HEK293 (cell line): ENCODE results near the gene NDUFC2.

Experiments
- CTCF ChIA-PET: fragments of 350-600 bp; formaldehyde crosslinking; extraction: SDS; loops from one replicate; lab custom pipeline; 2021; ENCODE audit warnings: antibody characterized with exemption; lab: Yijun Ruan, JAX
- POLR2A ChIA-PET: fragments of 300-600 bp; formaldehyde crosslinking; extraction: SDS; loops from one replicate; lab custom pipeline; 2020; ENCODE audit warnings: antibody characterized with exemption, inconsistent platforms; lab: Yijun Ruan, JAX
- H3K27ac ChIP-seq: fragments of 200-500 bp; sonication (Bioruptor generic); 2 replicates; pipeline ENCODE4 v1.5.1; 2014; ENCODE audit warnings: low read depth, low read length, control low read depth, inconsistent platforms; ENCODE audit errors: extremely low read depth
- H3K36me3 ChIP-seq, 2 experiments: fragments of 200-500 bp in 1 of 2; sonication (Bioruptor generic) in 1 of 2; 1 replicate in 1 of 2; 2 replicates in 1 of 2; pipeline ENCODE4 v1.5.1; 2014 to 2017; ENCODE audit warnings: inconsistent platforms in 2 of 2, low read length in 2 of 2; ENCODE audit not compliant: control insufficient read depth in 2 of 2, insufficient read depth in 1 of 2
- H3K4me1 ChIP-seq: fragments of 200-500 bp; sonication (Bioruptor generic); 2 replicates; pipeline ENCODE4 v1.5.1; 2014; ENCODE audit warnings: mild to moderate bottlenecking, low read length, inconsistent platforms; ENCODE audit not compliant: control insufficient read depth, insufficient read depth
- H3K4me3 ChIP-seq: 2 replicates; pipeline ENCODE4 v1.5.1; 2011; ENCODE audit warnings: low read depth, mild to moderate bottlenecking, control low read depth, low read length, moderate library complexity
- H3K9me3 ChIP-seq: fragments of 200-500 bp; sonication (Bioruptor generic); 2 replicates; pipeline ENCODE4 v1.5.1; 2014; ENCODE audit warnings: low read depth, low read length, inconsistent platforms; ENCODE audit not compliant: control insufficient read depth, insufficient read depth
- GLI4 ChIP-seq: fragments of 450-650 bp; formaldehyde crosslinking; IDR thresholded peaks from 2 replicates; pipeline ENCODE4 v1.5.1; 2016; ENCODE audit warnings: missing biosample characterization, missing genetic modification characterization
- RBAK ChIP-seq: fragments of 450-650 bp; formaldehyde crosslinking; IDR thresholded peaks from 2 replicates; pipeline ENCODE4 v1.5.1; 2016; ENCODE audit warnings: missing biosample characterization, missing genetic modification characterization
- SP3 ChIP-seq: fragments of 450-650 bp; formaldehyde crosslinking; IDR thresholded peaks from 2 replicates; pipeline ENCODE4 v1.5.1; 2016; ENCODE audit warnings: missing biosample characterization, missing genetic modification characterization
- SP7 ChIP-seq: fragments of 450-650 bp; formaldehyde crosslinking; IDR thresholded peaks from 2 replicates; pipeline ENCODE4 v1.5.1; 2016; ENCODE audit warnings: missing biosample characterization, missing genetic modification characterization
- ZBTB17 ChIP-seq: fragments of 450-650 bp; formaldehyde crosslinking; IDR thresholded peaks from 2 replicates; pipeline ENCODE4 v1.5.1; 2016; ENCODE audit warnings: missing biosample characterization, missing genetic modification characterization
- ZNF19 ChIP-seq: fragments of 450-650 bp; formaldehyde crosslinking; IDR thresholded peaks from 2 replicates; pipeline ENCODE4; 2016; ENCODE audit warnings: missing biosample characterization, missing genetic modification characterization, low read depth
- ZNF433 ChIP-seq: fragments of 450-650 bp; formaldehyde crosslinking; IDR thresholded peaks from 2 replicates; pipeline ENCODE4 v1.5.1; 2016; ENCODE audit warnings: missing biosample characterization, missing genetic modification characterization, low read depth
- ZNF600 ChIP-seq: fragments of 450-650 bp; formaldehyde crosslinking; IDR thresholded peaks from 2 replicates; pipeline ENCODE4 v1.5.1; 2016; ENCODE audit warnings: missing biosample characterization, missing genetic modification characterization
- ZNF629 ChIP-seq: fragments of 450-650 bp; formaldehyde crosslinking; IDR thresholded peaks from 2 replicates; pipeline ENCODE4 v1.5.1; 2017; ENCODE audit warnings: missing biosample characterization, missing genetic modification characterization
- ZNF701 ChIP-seq: fragments of 450-650 bp; formaldehyde crosslinking; IDR thresholded peaks from 2 replicates; pipeline ENCODE4 v1.5.1; 2016; ENCODE audit warnings: missing biosample characterization, missing genetic modification characterization
- ZNF76 ChIP-seq: fragments of 450-650 bp; formaldehyde crosslinking; IDR thresholded peaks from 2 replicates; pipeline ENCODE4; 2016; ENCODE audit warnings: low read depth, missing biosample characterization, missing genetic modification characterization, borderline replicate concordance
- TF ChIP-seq, protein P1 (sequence below): IDR thresholded peaks from 2 replicates; pipeline ENCODE4 v1.6.1; 2011; ENCODE audit warnings: mild to moderate bottlenecking, low read depth, low read length, borderline replicate concordance
- TF ChIP-seq, protein P2 (sequence below): fragments of 450-650 bp; formaldehyde crosslinking; IDR thresholded peaks from 2 replicates; pipeline ENCODE4 v1.5.1; 2016; ENCODE audit warnings: missing biosample characterization, missing genetic modification characterization

NDUFC2 gene

DNA sequence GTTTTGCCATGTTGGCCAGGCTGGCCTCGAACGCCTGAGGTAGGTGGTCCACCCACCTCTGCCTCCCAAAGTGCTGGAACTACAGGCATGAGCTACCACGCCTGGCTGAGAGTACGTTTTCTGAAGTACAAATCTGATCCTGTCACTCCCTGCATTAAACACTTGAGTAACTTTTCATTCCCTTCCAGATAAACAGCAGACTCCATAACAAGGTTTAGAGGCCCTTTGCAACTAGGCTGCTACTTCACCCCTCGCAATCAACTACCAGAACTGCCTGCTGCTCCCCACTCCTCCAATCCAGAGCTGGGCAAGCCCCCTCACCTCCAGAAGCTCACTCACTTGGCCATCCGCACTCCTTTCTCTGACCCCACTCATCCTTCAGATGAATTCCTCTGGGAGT, 58.1 kb downstream of the NDUFC2 start:
- no peak overlapping the region for H3K27ac ChIP-seq
- TF ChIP-seq ZNF701 (tag by site-specific recombination) (no peak), ZNF600 (tag by site-specific recombination) (0 out of 2 replicates have a peak, but pooled peaks have one; percentile 18)
- TF ChIP-seq, all 188 proteins: peak for 1
- Histone ChIP-seq H3K4me3 (no peak overlapping the region), H3K4me1 (peaks cover 4% of the 10 kb centered on the region; the same call in 1 of the 2 replicates), H3K9me3 (no peaks in the 10 kb centered on the region), H3K36me3 (no peaks in the 10 kb centered on the region)
- ChIA-PET POLR2A (interaction anchor here (0.9 kb wide), 1 partner anchor 27 kb away, joined by 3 read pairs; no protein-coding TSS in a partner anchor), CTCF (interaction anchor here (1.5 kb wide), 1 partner anchor 25 kb away, joined by 3 read pairs; no protein-coding TSS in a partner anchor)

DNA sequence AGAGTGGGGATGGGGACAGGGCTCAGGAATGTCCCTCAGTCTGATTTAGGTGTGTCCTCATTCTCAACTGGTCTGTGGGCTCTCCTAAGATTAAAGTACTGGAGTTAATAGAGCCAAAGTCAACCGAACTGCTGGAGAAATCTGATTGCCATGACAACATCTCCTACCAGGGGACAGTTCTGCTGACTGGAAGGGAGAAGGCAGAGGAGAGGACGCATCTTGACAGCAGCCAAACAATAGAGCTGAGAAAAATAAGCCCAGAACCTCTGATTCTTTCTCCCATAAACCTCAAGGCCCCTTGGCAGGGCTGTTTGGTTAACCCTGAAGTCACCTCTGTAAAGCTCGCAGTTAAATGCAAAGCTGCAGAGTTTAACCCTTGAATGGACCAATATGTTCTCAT, 59.4 kb downstream of the NDUFC2 start:
- no peaks in the 10 kb centered on the region for H3K36me3 ChIP-seq
- no peak for TF ChIP-seq ZNF19 (tag by site-specific recombination)
- no peak for TF ChIP-seq ZNF76 (tag by site-specific recombination)
- TF ChIP-seq, protein P1, sequence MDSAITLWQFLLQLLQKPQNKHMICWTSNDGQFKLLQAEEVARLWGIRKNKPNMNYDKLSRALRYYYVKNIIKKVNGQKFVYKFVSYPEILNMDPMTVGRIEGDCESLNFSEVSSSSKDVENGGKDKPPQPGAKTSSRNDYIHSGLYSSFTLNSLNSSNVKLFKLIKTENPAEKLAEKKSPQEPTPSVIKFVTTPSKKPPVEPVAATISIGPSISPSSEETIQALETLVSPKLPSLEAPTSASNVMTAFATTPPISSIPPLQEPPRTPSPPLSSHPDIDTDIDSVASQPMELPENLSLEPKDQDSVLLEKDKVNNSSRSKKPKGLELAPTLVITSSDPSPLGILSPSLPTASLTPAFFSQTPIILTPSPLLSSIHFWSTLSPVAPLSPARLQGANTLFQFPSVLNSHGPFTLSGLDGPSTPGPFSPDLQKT, result no peak
- TF ChIP-seq SP3 (tag by site-specific recombination), result no peak
- no peak for TF ChIP-seq RBAK (tag by site-specific recombination)
- no peak overlapping the region for H3K4me3 ChIP-seq
- no peak overlapping the region for H3K27ac ChIP-seq
- ChIA-PET CTCF (interaction anchor here (0.6 to 1.0 kb wide), 2 partner anchors 19 to 26 kb away, joined by 5 to 8 read pairs; no protein-coding TSS in a partner anchor), POLR2A (no interaction called here)
- H3K9me3 ChIP-seq, result no peaks in the 10 kb centered on the region
- peaks cover 4% of the 10 kb centered on the region; the same call in 1 of the 2 replicates for H3K4me1 ChIP-seq

DNA sequence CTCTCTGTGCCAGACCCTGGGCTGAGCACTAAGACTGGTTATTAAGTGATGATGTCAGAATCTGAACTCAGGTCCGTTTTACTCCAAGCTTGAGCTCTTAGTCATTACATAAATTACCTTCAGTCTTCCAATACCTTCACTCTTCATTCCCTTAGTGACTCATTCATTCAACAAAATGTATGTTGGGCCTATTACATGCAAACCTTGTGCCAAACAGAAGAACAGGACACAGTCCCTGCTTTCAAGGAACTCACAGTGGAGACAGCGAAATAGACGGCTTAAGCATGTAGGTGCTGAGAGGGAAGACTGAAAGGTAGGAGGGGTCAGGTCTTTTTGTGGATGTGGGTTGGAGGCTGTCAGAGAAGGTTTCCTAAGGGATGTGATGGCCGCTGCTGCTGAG, 59.9 kb downstream of the NDUFC2 start:
- ChIA-PET CTCF (no interaction called here), POLR2A (no interaction called here)

More for the DNA sequence above, 59.9 kb downstream of the NDUFC2 start:
- no peaks in the 10 kb centered on the region for H3K36me3 ChIP-seq
- TF ChIP-seq ZNF433 (tag by site-specific recombination), result no peak
- TF ChIP-seq, protein P2, sequence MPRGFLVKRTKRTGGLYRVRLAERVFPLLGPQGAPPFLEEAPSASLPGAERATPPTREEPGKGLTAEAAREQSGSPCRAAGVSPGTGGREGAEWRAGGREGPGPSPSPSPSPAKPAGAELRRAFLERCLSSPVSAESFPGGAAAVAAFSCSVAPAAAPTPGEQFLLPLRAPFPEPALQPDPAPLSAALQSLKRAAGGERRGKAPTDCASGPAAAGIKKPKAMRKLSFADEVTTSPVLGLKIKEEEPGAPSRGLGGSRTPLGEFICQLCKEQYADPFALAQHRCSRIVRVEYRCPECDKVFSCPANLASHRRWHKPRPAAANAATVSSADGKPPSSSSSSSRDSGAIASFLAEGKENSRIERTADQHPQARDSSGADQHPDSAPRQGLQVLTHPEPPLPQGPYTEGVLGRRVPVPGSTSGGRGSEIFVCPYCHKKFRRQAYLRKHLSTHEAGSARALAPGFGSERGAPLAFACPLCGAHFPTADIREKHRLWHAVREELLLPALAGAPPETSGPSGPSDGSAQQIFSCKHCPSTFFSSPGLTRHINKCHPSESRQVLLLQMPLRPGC (tag by site-specific recombination), result peak; percentile 75
- TF ChIP-seq GLI4 (tag by site-specific recombination), result no peak
- peak; percentile 40; the same call in 1 of the 2 replicates for TF ChIP-seq SP7 (tag by site-specific recombination)
- TF ChIP-seq ZBTB17 (tag by site-specific recombination), result 0 out of 2 replicates have a peak, but pooled peaks have one; percentile 9
- 0 out of 2 replicates have a peak, but pooled peaks have one; percentile 10 for TF ChIP-seq ZNF600 (tag by site-specific recombination)
- TF ChIP-seq ZNF629 (tag by site-specific recombination), result peak; percentile 57
- no peak overlapping the region for H3K27ac ChIP-seq
- H3K4me3 ChIP-seq, result no peak overlapping the region
- no peaks in the 10 kb centered on the region for H3K9me3 ChIP-seq
- peaks cover 4% of the 10 kb centered on the region; the same call in 1 of the 2 replicates for H3K4me1 ChIP-seq
